ENCODE data around the gene PBX4.

- TF ChIP-seq CTCF (conservative IDR thresholded peaks at IDR 0.05; ENCODE audit: low read length), result no peak
- TF ChIP-seq EZH2phosphoT487 (IDR thresholded peaks at IDR 0.05; ENCODE audit: borderline replicate concordance, low read depth, low read length), result no peak
Measured at GRCh38 chr19:19544257-19544953, 74.1 kb downstream of the PBX4 start.
